Breast epithelium (tissue), 4 donors: Measurements from ENCODE around the gene RFX8. TPM values are rescaled to one million over a fixed set of nuclear protein-coding genes. Genes with fewer than 3 reads are reported as not detected.
"Not testable (repeated sequence)": the region's sequence is repeated elsewhere in the genome, so short reads cannot be mapped to it uniquely, and the experiment has no call there.

Experiments
- DNase-seq, 2 donors: peaks; one replicate each; pipeline ENCODE4 v3.0.0-alpha.2; 2019; ENCODE audit warnings: low spot score in 2 of 2
- H3K27ac ChIP-seq, 2 donors: fragments of 200-600 bp; sonication (generic) in 1 of 2; one replicate each; pipeline ENCODE4 v1.5.1; 2016 to 2019; ENCODE audit warnings: mild to moderate bottlenecking in 1 of 2
- H3K27me3 ChIP-seq, 2 donors: fragments of 200-600 bp; sonication (generic) in 1 of 2; one replicate each; pipeline versions ENCODE4 v1.5.1 to v1.6.0; 2017 to 2019; ENCODE audit warnings: control low read depth in 1 of 2, mild to moderate bottlenecking in 1 of 2
- H3K36me3 ChIP-seq: fragments of 200-600 bp; one replicate; pipeline ENCODE4 v1.5.1; 2019
- H3K4me1 ChIP-seq, 2 donors: fragments of 200-600 bp; sonication (generic); one replicate each; pipeline ENCODE4 v1.5.1; 2016 to 2019; ENCODE audit warnings: control low read depth in 1 of 2
- H3K4me3 ChIP-seq, 3 donors: fragments of 200-600 bp; sonication (generic); 1 replicate in 2 of 3; 2 replicates in 1 of 3; pipeline ENCODE4 v1.5.1; 2016 to 2019; ENCODE audit warnings: mild to moderate bottlenecking in 3 of 3, moderate library complexity in 2 of 3
- H3K9me3 ChIP-seq, 2 donors: fragments of 200-600 bp; sonication (generic) in 1 of 2; one replicate each; pipeline ENCODE4 v1.5.1; 2016 to 2019; ENCODE audit warnings: control low read depth in 1 of 2
- CTCF ChIP-seq, 3 donors: fragments of 450-650 bp; IDR thresholded peaks; one replicate each; pipeline ENCODE4 v1.5.1; 2016 to 2017; ENCODE audit warnings: antibody characterized with exemption in 3 of 3, mild to moderate bottlenecking in 3 of 3, moderate library complexity in 3 of 3
- POLR2A ChIP-seq: fragments of 450-650 bp; IDR thresholded peaks from one replicate; pipeline ENCODE4 v1.6.1; 2016; ENCODE audit warnings: antibody characterized with exemption, mild to moderate bottlenecking, moderate library complexity
- POLR2AphosphoS5 ChIP-seq, 3 donors: sonication (generic); formaldehyde crosslinking; IDR thresholded peaks; one replicate each; pipeline ENCODE4 v1.6.1; 2017; ENCODE audit warnings: antibody characterized with exemption in 3 of 3
- intact Hi-C: fragments of 100-400 bp; cut with DNase I; formaldehyde crosslinking; loops from one replicate; pipeline ENCODE4 v1.15.1; 2023; ENCODE audit warnings: low total_unique reads
- total RNA-seq, 3 donors: library from RNA; depleted of rRNA; stranded (reverse); fragments of >200 nt; gene quantifications; one replicate each; pipeline ENCODE4 v1.1.0, GENCODE V29; 2016

Gene RFX8
- total RNA-seq, 3 donors from 2014 or later = 0.96 to 3.8 (median 2.3) TPM

GRCh38 chr2:101355401-101356054 is 119.4 kb downstream of the RFX8 start:
- TF ChIP-seq CTCF (IDR thresholded peaks at IDR 0.05) (no peak), POLR2A (no peak), POLR2AphosphoS5 (IDR thresholded peaks at IDR 0.05) (no peak)
- no peak overlapping the region for H3K27ac ChIP-seq
- DNase-seq = no peak
- no peaks in the 10 kb centered on the region for H3K9me3 ChIP-seq
- H3K4me3 ChIP-seq = no peak overlapping the region
- H3K4me1 ChIP-seq = no peaks in the 10 kb centered on the region
- H3K36me3 ChIP-seq = no peaks in the 10 kb centered on the region
- intact Hi-C loops = no loop called here
- H3K27me3 ChIP-seq = no peaks in the 10 kb centered on the region

- H3K9me3 ChIP-seq = no peaks in the 10 kb centered on the region
- no peaks in the 10 kb centered on the region for H3K36me3 ChIP-seq
- no peak overlapping the region for H3K27ac ChIP-seq
- intact Hi-C loops = no loop called here
- DNase-seq = no peak
- H3K4me1 ChIP-seq = no peaks in the 10 kb centered on the region
- no peaks in the 10 kb centered on the region for H3K27me3 ChIP-seq
- no peak overlapping the region for H3K4me3 ChIP-seq
- TF ChIP-seq POLR2AphosphoS5 (IDR thresholded peaks at IDR 0.05) = no peak
Observed at GRCh38 chr2:101354420-101355311, 120.2 kb downstream of the RFX8 start.

GRCh38 chr2:101352631-101353030 is 122.3 kb downstream of the RFX8 start:
- H3K4me1 ChIP-seq, intact Hi-C loops: not testable (repeated sequence)

GRCh38 chr2:101351207-101351606 is 123.7 kb downstream of the RFX8 start:
- no peak overlapping the region for H3K27ac ChIP-seq
- TF ChIP-seq CTCF (IDR thresholded peaks at IDR 0.05) (no peak), POLR2AphosphoS5 (IDR thresholded peaks at IDR 0.05) (no peak), POLR2A (no peak)
- no peak overlapping the region for H3K4me3 ChIP-seq
- intact Hi-C loops = no loop called here
- no peak for DNase-seq
- no peaks in the 10 kb centered on the region for H3K27me3 ChIP-seq
- H3K9me3 ChIP-seq = no peaks in the 10 kb centered on the region
- no peaks in the 10 kb centered on the region for H3K4me1 ChIP-seq
- no peaks in the 10 kb centered on the region for H3K36me3 ChIP-seq

More at GRCh38 chr2:101352631-101353030, 122.3 kb downstream of the RFX8 start:
- not testable (repeated sequence) for H3K27me3 ChIP-seq, H3K9me3 ChIP-seq, H3K36me3 ChIP-seq, DNase-seq, H3K27ac ChIP-seq, H3K4me3 ChIP-seq

GRCh38 chr2:101349893-101350662 is 124.8 kb downstream of the RFX8 start:
- H3K27me3 ChIP-seq = no peaks in the 10 kb centered on the region
- intact Hi-C loops = no loop called here
- H3K27ac ChIP-seq = no peak overlapping the region
- DNase-seq = no peak
- H3K4me1 ChIP-seq = no peaks in the 10 kb centered on the region
- H3K4me3 ChIP-seq = no peak overlapping the region
- H3K9me3 ChIP-seq = no peaks in the 10 kb centered on the region
- H3K36me3 ChIP-seq = no peaks in the 10 kb centered on the region
- TF ChIP-seq POLR2A (no peak), CTCF (IDR thresholded peaks at IDR 0.05) (no peak), POLR2AphosphoS5 (IDR thresholded peaks at IDR 0.05) (no peak)
